Measurements from ENCODE around the gene TRIM52. TPM values are rescaled to one million over a fixed set of nuclear protein-coding genes. Genes with fewer than 3 reads are reported as not detected.

The TRIM52 gene
- total RNA-seq, 1 experiment from 2014 or later: 9.3 TPM

- no peaks in the 10 kb centered on the region for H3K27me3 ChIP-seq (ENCODE audit: control insufficient read depth, insufficient read depth, low read length)
- ChIA-PET CTCF (no interaction called here), POLR2A (interaction anchor here (0.5 to 0.6 kb wide), 2 partner anchors 11 to 27 kb away, joined by 4 to 10 read pairs; partner anchors contain the start of gene TRIM41)
- in situ Hi-C loops (cut with HindIII; ENCODE audit: low pct_unique_long_range_greater_than_20kb, low sequenced_read_pairs): no loop called here
- H3K27ac ChIP-seq (ENCODE audit: low read length): no peak overlapping the region
- H3K9me3 ChIP-seq (ENCODE audit: control insufficient read depth, insufficient read depth, low read depth, low read length): no peaks in the 10 kb centered on the region
- H3K4me1 ChIP-seq (ENCODE audit: control insufficient read depth, insufficient read depth, low read length): peaks cover 9% of the 10 kb centered on the region
- no peak overlapping the region for H3K4me3 ChIP-seq (ENCODE audit: low read depth in 2 of 2, low read length in 2 of 2)
- DNase-seq (ENCODE audit: low read depth, low spot score) (no peak), ATAC-seq (peak; percentile 46)
- no TSS peak for BruUV-seq (replicated peaks)
- intact Hi-C loops (cut with micrococcal nuclease; ENCODE audit: unreplicated experiment): no loop called here
- H3K36me3 ChIP-seq (ENCODE audit: control insufficient read depth, insufficient read depth, low read length): peaks cover 26% of the 10 kb centered on the region
- peak; percentile 81 for TF ChIP-seq POLR2AphosphoS5 (IDR thresholded peaks at IDR 0.05; ENCODE audit: low read depth, low read length)
- TF ChIP-seq CTCF (IDR thresholded peaks at IDR 0.05): no peak
- TF ChIP-seq TCF7L2 (IDR thresholded peaks at IDR 0.05; ENCODE audit: low read depth, low read length): no peak
Measured at GRCh38 chr5:181234455-181235306, 26.3 kb downstream of the TRIM52 start.

GRCh38 chr5:181233801-181234454 is 27.0 kb downstream of the TRIM52 start:
- peaks cover 21% of the 10 kb centered on the region for H3K36me3 ChIP-seq (ENCODE audit: control insufficient read depth, insufficient read depth, low read length)
- BruUV-seq (replicated peaks): no TSS peak
- no peak overlapping the region for H3K4me3 ChIP-seq (ENCODE audit: low read depth in 2 of 2, low read length in 2 of 2)
- H3K27ac ChIP-seq (ENCODE audit: low read length): no peak overlapping the region
- H3K4me1 ChIP-seq (ENCODE audit: control insufficient read depth, insufficient read depth, low read length): peaks cover 5% of the 10 kb centered on the region
- no peak for TF ChIP-seq SIN3A (IDR thresholded peaks at IDR 0.05; ENCODE audit: borderline replicate concordance, insufficient read depth, low read depth, low read length)
- ATAC-seq (peak; percentile 2), DNase-seq (ENCODE audit: low read depth, low spot score) (no peak)
- H3K27me3 ChIP-seq (ENCODE audit: control insufficient read depth, insufficient read depth, low read length): no peaks in the 10 kb centered on the region
- CTCF ChIA-PET: no interaction called here
- in situ Hi-C loops (cut with HindIII; ENCODE audit: low pct_unique_long_range_greater_than_20kb, low sequenced_read_pairs): no loop called here
- no peaks in the 10 kb centered on the region for H3K9me3 ChIP-seq (ENCODE audit: control insufficient read depth, insufficient read depth, low read depth, low read length)
- intact Hi-C loops (cut with micrococcal nuclease; ENCODE audit: unreplicated experiment): no loop called here
- POLR2A ChIA-PET: interaction anchor here (0.6 kb wide), 1 partner anchor 26 kb away, joined by 10 read pairs; no protein-coding TSS in a partner anchor

DNA sequence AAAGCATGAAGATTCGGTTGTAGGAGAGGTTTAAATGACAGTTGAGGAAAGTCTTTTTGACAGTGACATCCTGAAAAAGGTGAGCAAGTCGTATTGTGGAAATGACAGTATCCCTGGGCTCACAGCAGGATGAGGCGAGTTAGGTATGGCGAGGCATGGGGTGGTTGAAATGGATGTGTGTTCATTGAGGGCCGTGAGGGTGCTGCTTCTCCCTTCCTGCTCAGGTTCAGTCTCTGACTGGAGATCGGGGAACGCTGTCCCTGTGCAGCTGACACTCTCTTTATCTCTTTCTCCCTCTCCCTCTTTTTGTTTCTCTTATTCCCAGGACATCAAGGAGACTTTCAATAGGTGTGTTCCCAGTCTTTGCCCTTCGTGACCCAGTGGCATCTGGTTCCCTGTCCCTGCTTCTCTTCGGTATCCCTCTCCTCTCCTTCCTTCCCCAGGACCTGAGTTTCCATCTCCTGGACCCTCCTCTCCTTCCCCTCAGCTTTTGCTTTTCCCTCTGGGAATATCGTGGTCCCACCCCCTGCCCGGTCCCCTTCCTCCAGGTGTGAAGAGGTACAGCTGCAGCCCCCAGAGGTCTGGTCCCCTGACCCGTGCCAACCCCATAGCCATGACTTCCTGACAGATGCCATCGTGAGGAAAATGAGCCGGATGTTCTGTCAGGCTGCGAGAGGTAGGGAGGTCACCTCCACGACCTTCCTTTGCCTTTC is 27.7 kb downstream of the TRIM52 start:
- no peaks in the 10 kb centered on the region for H3K9me3 ChIP-seq (ENCODE audit: control insufficient read depth, insufficient read depth, low read depth, low read length)
- BruUV-seq (replicated peaks): no TSS peak
- ChIA-PET CTCF (no interaction called here), POLR2A (no interaction called here)
- no peak overlapping the region for H3K27ac ChIP-seq (ENCODE audit: low read length)
- TF ChIP-seq SIN3A (IDR thresholded peaks at IDR 0.05; ENCODE audit: borderline replicate concordance, insufficient read depth, low read depth, low read length) (no peak), CTCF (IDR thresholded peaks at IDR 0.05) (no peak), TCF7L2 (IDR thresholded peaks at IDR 0.05; ENCODE audit: low read depth, low read length) (no peak), POLR2AphosphoS5 (IDR thresholded peaks at IDR 0.05; ENCODE audit: low read depth, low read length) (no peak)
- TF ChIP-seq, protein P1, sequence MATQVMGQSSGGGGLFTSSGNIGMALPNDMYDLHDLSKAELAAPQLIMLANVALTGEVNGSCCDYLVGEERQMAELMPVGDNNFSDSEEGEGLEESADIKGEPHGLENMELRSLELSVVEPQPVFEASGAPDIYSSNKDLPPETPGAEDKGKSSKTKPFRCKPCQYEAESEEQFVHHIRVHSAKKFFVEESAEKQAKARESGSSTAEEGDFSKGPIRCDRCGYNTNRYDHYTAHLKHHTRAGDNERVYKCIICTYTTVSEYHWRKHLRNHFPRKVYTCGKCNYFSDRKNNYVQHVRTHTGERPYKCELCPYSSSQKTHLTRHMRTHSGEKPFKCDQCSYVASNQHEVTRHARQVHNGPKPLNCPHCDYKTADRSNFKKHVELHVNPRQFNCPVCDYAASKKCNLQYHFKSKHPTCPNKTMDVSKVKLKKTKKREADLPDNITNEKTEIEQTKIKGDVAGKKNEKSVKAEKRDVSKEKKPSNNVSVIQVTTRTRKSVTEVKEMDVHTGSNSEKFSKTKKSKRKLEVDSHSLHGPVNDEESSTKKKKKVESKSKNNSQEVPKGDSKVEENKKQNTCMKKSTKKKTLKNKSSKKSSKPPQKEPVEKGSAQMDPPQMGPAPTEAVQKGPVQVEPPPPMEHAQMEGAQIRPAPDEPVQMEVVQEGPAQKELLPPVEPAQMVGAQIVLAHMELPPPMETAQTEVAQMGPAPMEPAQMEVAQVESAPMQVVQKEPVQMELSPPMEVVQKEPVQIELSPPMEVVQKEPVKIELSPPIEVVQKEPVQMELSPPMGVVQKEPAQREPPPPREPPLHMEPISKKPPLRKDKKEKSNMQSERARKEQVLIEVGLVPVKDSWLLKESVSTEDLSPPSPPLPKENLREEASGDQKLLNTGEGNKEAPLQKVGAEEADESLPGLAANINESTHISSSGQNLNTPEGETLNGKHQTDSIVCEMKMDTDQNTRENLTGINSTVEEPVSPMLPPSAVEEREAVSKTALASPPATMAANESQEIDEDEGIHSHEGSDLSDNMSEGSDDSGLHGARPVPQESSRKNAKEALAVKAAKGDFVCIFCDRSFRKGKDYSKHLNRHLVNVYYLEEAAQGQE (IDR thresholded peaks at IDR 0.05; ENCODE audit: insufficient read depth in 1 of 2, low read depth in 2 of 2, low read length in 1 of 2): no peak
- intact Hi-C loops (cut with micrococcal nuclease; ENCODE audit: unreplicated experiment) (no loop called here), in situ Hi-C loops (cut with HindIII; ENCODE audit: low pct_unique_long_range_greater_than_20kb, low sequenced_read_pairs) (no loop called here)
- H3K36me3 ChIP-seq (ENCODE audit: control insufficient read depth, insufficient read depth, low read length): peaks cover 15% of the 10 kb centered on the region
- H3K4me3 ChIP-seq (ENCODE audit: low read depth in 2 of 2, low read length in 2 of 2): no peak overlapping the region
- ATAC-seq (no peak), DNase-seq (ENCODE audit: low read depth, low spot score) (no peak)
- H3K27me3 ChIP-seq (ENCODE audit: control insufficient read depth, insufficient read depth, low read length): no peaks in the 10 kb centered on the region
- peaks cover 3% of the 10 kb centered on the region for H3K4me1 ChIP-seq (ENCODE audit: control insufficient read depth, insufficient read depth, low read length)
